IMR-90 (cell line): ENCODE results near the gene BRCA2. TPM values are rescaled to one million over a fixed set of nuclear protein-coding genes. Genes with fewer than 3 reads are reported as not detected.

Experiments used
- ATAC-seq: fragments of 200-7000 bp; cut with Tn5 transposase; 2 replicates; pipeline ENCODE4 v1.9.1; 2020; ENCODE audit warnings: low read depth, mild to moderate bottlenecking, moderate library complexity
- BruUV-seq: library from RNA; stranded (reverse); fragments of 400-500 nt; replicated peaks from 2 replicates; lab custom pipeline; 2021; lab: Mats Ljungman, UMichigan
- CTCF ChIA-PET: fragments of 300-600 bp; formaldehyde crosslinking; extraction: SDS; loops from one replicate; lab custom pipeline; 2021; ENCODE audit warnings: antibody characterized with exemption; lab: Yijun Ruan, JAX
- POLR2A ChIA-PET: fragments of 300-600 bp; sonication (Branson Sonifier 250); formaldehyde crosslinking; loops from one replicate; lab custom pipeline; 2022; ENCODE audit warnings: antibody characterized with exemption; ENCODE audit not compliant: unreplicated experiment; lab: Charles Lee
- DNase-seq: peaks from one replicate; pipeline ENCODE4 v3.0.0; 2013
- H2AFZ ChIP-seq: replicated peaks from 2 replicates; pipeline ENCODE3; 2013; ENCODE audit warnings: low read length, mild to moderate bottlenecking; ENCODE audit not compliant: poor library complexity
- H2AK5ac ChIP-seq: 2 replicates; pipeline ENCODE4 v1.6.1; 2013; ENCODE audit warnings: low read depth, low read length, inconsistent platforms
- H2AK9ac ChIP-seq: replicated peaks from 2 replicates; pipeline ENCODE3; 2013; ENCODE audit warnings: mild to moderate bottlenecking, low read depth, low read length, moderate library complexity; ENCODE audit not compliant: poor library complexity
- H2BK120ac ChIP-seq: 2 replicates; pipeline ENCODE4 v1.6.1; 2013; ENCODE audit warnings: low read depth, low read length, inconsistent platforms
- H2BK15ac ChIP-seq: 3 replicates; pipeline ENCODE4 v1.6.1; 2013; ENCODE audit warnings: low read depth, low read length, inconsistent platforms
- H2BK20ac ChIP-seq: 2 replicates; pipeline ENCODE4 v1.6.1; 2013; ENCODE audit warnings: low read depth, mild to moderate bottlenecking, inconsistent platforms, low read length, moderate library complexity
- H2BK5ac ChIP-seq: 2 replicates; pipeline ENCODE4 v1.6.1; 2013; ENCODE audit warnings: mild to moderate bottlenecking, low read depth, low read length, inconsistent platforms; ENCODE audit not compliant: poor library complexity, severe bottlenecking
- H3K14ac ChIP-seq: replicated peaks from 2 replicates; pipeline ENCODE4 v1.6.1; 2013; ENCODE audit warnings: low read depth, low read length, inconsistent platforms
- H3K18ac ChIP-seq: 2 replicates; pipeline ENCODE4 v1.6.1; 2013; ENCODE audit warnings: low read depth, low read length, control low read depth
- H3K23ac ChIP-seq: 2 replicates; pipeline ENCODE4 v1.6.1; 2013; ENCODE audit warnings: low read depth, low read length, inconsistent platforms
- H3K27ac ChIP-seq: 2 replicates; pipeline ENCODE4 v1.5.1; 2013; ENCODE audit warnings: mild to moderate bottlenecking, control low read depth, low read length; ENCODE audit not compliant: insufficient read depth
- H3K27me3 ChIP-seq: 2 replicates; pipeline ENCODE4 v1.6.1; 2013; ENCODE audit warnings: low read length; ENCODE audit not compliant: control insufficient read depth, insufficient read depth
- H3K36me3 ChIP-seq: 2 replicates; pipeline ENCODE4 v1.6.1; 2013; ENCODE audit warnings: low read length, mixed read lengths; ENCODE audit not compliant: control insufficient read depth, insufficient read depth
- H3K4ac ChIP-seq: 2 replicates; pipeline ENCODE4 v1.6.1; 2013; ENCODE audit warnings: low read depth, low read length, inconsistent platforms
- H3K4me1 ChIP-seq: 2 replicates; pipeline ENCODE4 v1.6.1; 2013; ENCODE audit warnings: low read length, mixed read lengths; ENCODE audit not compliant: control insufficient read depth, insufficient read depth
- H3K4me2 ChIP-seq: 2 replicates; pipeline ENCODE4 v1.6.1; 2013; ENCODE audit warnings: low read depth, mild to moderate bottlenecking, control low read depth, low read length, moderate library complexity
- H3K4me3 ChIP-seq: 2 replicates; pipeline ENCODE4 v1.5.1; 2013; ENCODE audit warnings: low read depth, mild to moderate bottlenecking, control low read depth, low read length, moderate library complexity; ENCODE audit not compliant: insufficient read depth
- H3K56ac ChIP-seq: 2 replicates; pipeline ENCODE4 v1.6.1; 2013; ENCODE audit warnings: low read length, inconsistent platforms; ENCODE audit not compliant: insufficient read depth; ENCODE audit errors: extremely low read depth
- H3K79me1 ChIP-seq, 2 experiments: 2 replicates each; pipeline ENCODE4 v1.6.1; 2013; ENCODE audit warnings: low read length in 2 of 2, inconsistent platforms in 1 of 2, low read depth in 1 of 2
- H3K9ac ChIP-seq: 2 replicates; pipeline ENCODE4 v1.6.1; 2013; ENCODE audit warnings: low read depth, low read length, control low read depth
- H3K9me1 ChIP-seq: 2 replicates; pipeline ENCODE4 v1.6.1; 2013; ENCODE audit warnings: low read length, inconsistent platforms; ENCODE audit not compliant: insufficient read depth
- H3K9me3 ChIP-seq: 2 replicates; pipeline ENCODE4 v1.6.1; 2013; ENCODE audit warnings: low read length; ENCODE audit not compliant: control insufficient read depth, insufficient read depth
- H4K20me1 ChIP-seq: 2 replicates; pipeline ENCODE4 v1.6.1; 2013; ENCODE audit warnings: low read length, inconsistent platforms; ENCODE audit not compliant: insufficient read depth
- H4K5ac ChIP-seq: 2 replicates; pipeline ENCODE4 v1.6.1; 2013; ENCODE audit warnings: mild to moderate bottlenecking, low read depth, low read length, control low read depth
- H4K8ac ChIP-seq, 2 experiments: 2 replicates each; pipeline ENCODE4 v1.6.1; 2013; ENCODE audit warnings: low read depth in 2 of 2, low read length in 2 of 2, control low read depth in 1 of 2, inconsistent platforms in 1 of 2
- H4K91ac ChIP-seq: 2 replicates; pipeline ENCODE4 v1.6.1; 2013; ENCODE audit warnings: low read depth, low read length, inconsistent platforms; ENCODE audit not compliant: insufficient read depth
- BHLHE40 ChIP-seq: fragments of 150-350 bp; IDR thresholded peaks from 2 replicates; pipeline ENCODE4 v1.6.1; 2016; ENCODE audit warnings: mild to moderate bottlenecking, low read depth, low read length
- CEBPB ChIP-seq: IDR thresholded peaks from 2 replicates; pipeline ENCODE4 v1.6.1; 2012; ENCODE audit warnings: low read depth, low read length, improper control_type of control experiment
- CHD1 ChIP-seq: IDR thresholded peaks from 2 replicates; pipeline ENCODE4 v1.6.1; 2012; ENCODE audit warnings: low read depth, low read length, improper control_type of control experiment
- CTCF ChIP-seq: conservative IDR thresholded peaks from 2 replicates; pipeline ENCODE4 v1.5.1; 2012; ENCODE audit warnings: mild to moderate bottlenecking, low read depth, low read length, improper control_type of control experiment
- ELK1 ChIP-seq: fragments of 150-350 bp; IDR thresholded peaks from 2 replicates; pipeline ENCODE4 v1.6.1; 2016; ENCODE audit warnings: low read depth, mild to moderate bottlenecking, low read length, moderate library complexity, borderline replicate concordance
- FOS ChIP-seq: fragments of 150-350 bp; IDR thresholded peaks from 2 replicates; pipeline ENCODE4 v1.6.1; 2016; ENCODE audit warnings: low read depth, low read length
- MAFK ChIP-seq: IDR thresholded peaks from 2 replicates; pipeline ENCODE4 v1.6.1; 2012; ENCODE audit warnings: low read depth, low read length, improper control_type of control experiment
- MAZ ChIP-seq: IDR thresholded peaks from 2 replicates; pipeline ENCODE4 v1.6.1; 2012; ENCODE audit warnings: low read depth, mild to moderate bottlenecking, low read length, improper control_type of control experiment, moderate library complexity, borderline replicate concordance
- MXI1 ChIP-seq: IDR thresholded peaks from 2 replicates; pipeline ENCODE4 v1.6.1; 2012; ENCODE audit warnings: low read depth, mild to moderate bottlenecking, low read length, moderate library complexity, borderline replicate concordance
- NFE2L2 ChIP-seq: fragments of 150-350 bp; IDR thresholded peaks from 2 replicates; pipeline ENCODE4 v1.6.1; 2016; ENCODE audit warnings: low read depth, mild to moderate bottlenecking, low read length
- POLR2A ChIP-seq: IDR thresholded peaks from 2 replicates; pipeline ENCODE4 v1.6.1; 2012; ENCODE audit warnings: mild to moderate bottlenecking, low read depth, low read length
- RAD21 ChIP-seq: IDR thresholded peaks from 2 replicates; pipeline ENCODE4 v1.6.1; 2012; ENCODE audit warnings: low read length, improper control_type of control experiment
- RCOR1 ChIP-seq: IDR thresholded peaks from 2 replicates; pipeline ENCODE4 v1.6.1; 2012; ENCODE audit warnings: mild to moderate bottlenecking, low read length, improper control_type of control experiment; ENCODE audit not compliant: insufficient replicate concordance
- RFX5 ChIP-seq: IDR thresholded peaks from 2 replicates; pipeline ENCODE4 v1.8.0; 2012; ENCODE audit warnings: low read depth, mild to moderate bottlenecking, low read length, moderate library complexity
- SMC3 ChIP-seq: fragments of 150-350 bp; IDR thresholded peaks from 2 replicates; pipeline ENCODE4 v1.6.1; 2016; ENCODE audit warnings: low read depth, mild to moderate bottlenecking, antibody characterized with exemption, low read length, moderate library complexity
- USF2 ChIP-seq: fragments of 150-350 bp; IDR thresholded peaks from 2 replicates; pipeline ENCODE4 v1.6.1; 2017; ENCODE audit warnings: mild to moderate bottlenecking, antibody characterized with exemption, low read length, low read depth
- WGBS, 2 experiments: methylation state at CpG; one replicate each; pipeline versions ENCODE4 v1.1.5 to v1.1.7; 2013; ENCODE audit warnings: missing lambda C conversion rate in 2 of 2; ENCODE audit not compliant: insufficient read length in 1 of 2; ENCODE audit errors: extremely low coverage in 2 of 2; 5-methylcytosine and 5-hydroxymethylcytosine counted together
- dilution Hi-C: fragments of 300-500 bp; cut with HindIII; formaldehyde crosslinking; loops from one replicate; pipeline ENCODE4 v1.14.3; 2018; ENCODE audit warnings: low sequenced_read_pairs; ENCODE audit not compliant: unreplicated experiment
- in situ Hi-C: fragments of 300-500 bp; cut with MboI; formaldehyde crosslinking; loops from 3 replicates; pipeline ENCODE4 v1.14.3; 2019; ENCODE audit warnings: low sequenced_read_pairs, inconsistent platforms, mixed read lengths
- intact Hi-C: fragments of 100-400 bp; cut with micrococcal nuclease; formaldehyde crosslinking; loops from 2 replicates; pipeline ENCODE4 v1.10.0; 2022
- polyA plus RNA-seq, 3 experiments: library from polyadenylated mRNA; depleted of rRNA; stranded (reverse); fragments of >200 nt; gene quantifications; 2 replicates each; pipeline ENCODE4 v1.2.3, GENCODE V29; 2012; ENCODE audit warnings: low replicate concordance in 1 of 3
- total RNA-seq: library from RNA; depleted of rRNA; stranded (reverse); fragments of >200 nt; gene quantifications from 2 replicates; pipeline ENCODE4 v1.2.3, GENCODE V29; 2012

The BRCA2 gene
- total and polyA plus RNA-seq, 2 of the 4 experiments (the other 2 are of a cell fraction) = 2.0 to 9.7 TPM

GRCh38 chr13:32381539-32381938, 66.2 kb downstream of the BRCA2 start:
- Histone ChIP-seq H2BK5ac (no peak overlapping the region), H3K27me3 (no peaks in the 10 kb centered on the region), H4K5ac (no peak overlapping the region), H4K91ac (no peak overlapping the region), H3K23ac (no peak overlapping the region), H3K36me3 (peaks cover 1% of the 10 kb centered on the region; the same call in 1 of the 2 replicates), H3K27ac (no peak overlapping the region), H2BK20ac (no peak overlapping the region), H3K4me1 (no peaks in the 10 kb centered on the region), H4K20me1 (no peaks in the 10 kb centered on the region), H2BK15ac (no peak overlapping the region), H3K4me2 (no peak overlapping the region), H4K8ac (no peak overlapping the region), H3K9me3 (no peaks in the 10 kb centered on the region), H3K9me1 (no peaks in the 10 kb centered on the region), H3K9ac (no peak overlapping the region), H3K4ac (no peak overlapping the region), H3K56ac (no peak overlapping the region), H3K4me3 (no peak overlapping the region), H2AFZ (peak overlapping the region; percentile 11), H3K79me1 (no peaks in the 10 kb centered on the region; a peak in 1 of 4 replicates), H2AK5ac (no peak overlapping the region), H2AK9ac (no peak overlapping the region), H2BK120ac (no peak overlapping the region), H3K14ac (no peak overlapping the region), H3K18ac (no peak overlapping the region)
- DNase-seq = peak; percentile 37
- dilution Hi-C loops = no loop called here
- ChIA-PET POLR2A (no interaction called here), CTCF (interaction anchor here (0.6 to 1.2 kb wide), 2 partner anchors 200 to 204 kb away, joined by 3 to 6 read pairs; no protein-coding TSS in a partner anchor)
- intact Hi-C loops = loop anchor here (1.0 kb wide), 1 partner anchor 200 kb away; no protein-coding TSS in a partner anchor
- 92% methylated on average over 1 of the region's 3 CpGs; no CpG with 5 or more reads in 1 of the 2 experiments for WGBS, 2 experiments
- 0 out of 2 replicates have a peak, but pooled peaks have one; percentile 65 for ATAC-seq
- TF ChIP-seq ELK1 (no peak), POLR2A (no peak), USF2 (no peak), SMC3 (peak; percentile 29; the same call in 1 of the 2 replicates), CEBPB (no peak), CHD1 (no peak), MAZ (no peak), RFX5 (no peak), FOS (no peak), MXI1 (no peak), NFE2L2 (no peak), CTCF (peak; percentile 56), RAD21 (peak; percentile 55), MAFK (no peak), RCOR1 (no peak), BHLHE40 (no peak)
- in situ Hi-C loops = no loop called here
- BruUV-seq = no TSS peak
